GM12873 (cell line): ENCODE data around the gene GDPD4.

Source experiments
- CTCF ChIP-seq: IDR thresholded peaks from 2 replicates; pipeline ENCODE4 v1.5.1; 2012; ENCODE audit warnings: low read depth, mild to moderate bottlenecking, moderate library complexity, low read length, control low read depth; ENCODE audit not compliant: insufficient read depth; ENCODE audit errors: missing control alignments

The GDPD4 gene

GRCh38 chr11:77259641-77260040 is 41.8 kb downstream of the GDPD4 start:
- TF ChIP-seq CTCF, result no peak

- TF ChIP-seq CTCF, result no peak
These were observed 47.8 kb downstream of the GDPD4 start for GRCh38 chr11:77253690-77254089.

GRCh38 chr11:77252555-77253270 is 48.8 kb downstream of the GDPD4 start:
- TF ChIP-seq CTCF, result no peak

- TF ChIP-seq CTCF, result no peak
These were observed 50.4 kb downstream of the GDPD4 start for GRCh38 chr11:77250881-77251640.

GRCh38 chr11:77249427-77249826 is 52.1 kb downstream of the GDPD4 start:
- TF ChIP-seq CTCF, result no peak

- TF ChIP-seq CTCF, result no peak
These were observed 57.0 kb downstream of the GDPD4 start for GRCh38 chr11:77244277-77245027.

GRCh38 chr11:77236901-77237300 is 64.6 kb downstream of the GDPD4 start:
- no peak for TF ChIP-seq CTCF
